HepG2 (cell line): ENCODE data around the gene DAAM1. TPM values are rescaled to one million over a fixed set of nuclear protein-coding genes. Genes with fewer than 3 reads are reported as not detected.
A peak's percentile ranks its signal among the peaks of the same experiment; 100 is the strongest.

ENCODE experiments used
- E2F5 ChIP-seq: sonication (generic); formaldehyde crosslinking; conservative IDR thresholded peaks from 2 replicates; pipeline ENCODE4 v1.4.0; 2020; ENCODE audit warnings: missing genetic modification reagents
- ESRRA ChIP-seq: sonication (generic); formaldehyde crosslinking; IDR thresholded peaks from 2 replicates; pipeline ENCODE4 v1.5.1; 2020; ENCODE audit warnings: mild to moderate bottlenecking, low read depth, missing genetic modification reagents
- ETV6 ChIP-seq: sonication (generic); formaldehyde crosslinking; conservative IDR thresholded peaks from 2 replicates; pipeline ENCODE4 v1.4.0; 2020; ENCODE audit warnings: missing genetic modification reagents
- FOXO1 ChIP-seq: sonication (generic); formaldehyde crosslinking; IDR thresholded peaks from 2 replicates; pipeline ENCODE4 v1.4.0; 2020; ENCODE audit warnings: missing genetic modification reagents
- JARID2 ChIP-seq: sonication (generic); formaldehyde crosslinking; IDR thresholded peaks from 2 replicates; pipeline ENCODE4 v1.8.1; 2023; ENCODE audit warnings: missing genetic modification reagents, inconsistent platforms; ENCODE audit not compliant: insufficient replicate concordance
- SAP130 ChIP-seq: IDR thresholded peaks from 2 replicates; pipeline ENCODE4 v1.6.1; 2016; ENCODE audit warnings: low read depth
- SIX1 ChIP-seq: sonication (generic); formaldehyde crosslinking; IDR thresholded peaks from 2 replicates; pipeline ENCODE4 v1.4.0; 2020; ENCODE audit warnings: missing genetic modification reagents, borderline replicate concordance
- SMARCE1 ChIP-seq: fragments of 450-650 bp; IDR thresholded peaks from 2 replicates; pipeline ENCODE4 v1.6.1; 2017; ENCODE audit warnings: borderline replicate concordance
- ZNF230 ChIP-seq: sonication (generic); formaldehyde crosslinking; IDR thresholded peaks from 2 replicates; pipeline ENCODE4 v1.4.0; 2020; ENCODE audit warnings: mild to moderate bottlenecking, missing genetic modification reagents
- ZNF253 ChIP-seq: sonication (generic); formaldehyde crosslinking; IDR thresholded peaks from 2 replicates; pipeline ENCODE4 v1.8.0; 2022; ENCODE audit warnings: mild to moderate bottlenecking, missing genetic modification reagents, borderline replicate concordance
- ZNF597 ChIP-seq: sonication (generic); formaldehyde crosslinking; IDR thresholded peaks from 2 replicates; pipeline ENCODE4 v1.5.0; 2020; ENCODE audit warnings: missing genetic modification reagents
- ZNF609 ChIP-seq: sonication (generic); formaldehyde crosslinking; IDR thresholded peaks from 2 replicates; pipeline ENCODE4 v1.4.0; 2020; ENCODE audit warnings: mild to moderate bottlenecking, missing genetic modification reagents, borderline replicate concordance
- polyA plus RNA-seq, 8 experiments: library from polyadenylated mRNA; depleted of rRNA in 3 of 8; stranded (reverse) in 7 of 8; unstranded in 1 of 8; fragments of >200 nt; fragmentation: Illumina TruSeq in 4 of 8; extraction: Trizol in 4 of 8; gene quantifications; 2 replicates each; pipeline versions ENCODE4 v1.2.1 to v1.2.3, GENCODE V29; 2011 to 2016; ENCODE audit warnings: low read depth in 4 of 8, missing spikeins in 1 of 8, mixed read lengths in 1 of 8; ENCODE audit not compliant: insufficient read depth in 1 of 8
- total RNA-seq, 5 experiments: library from RNA; depleted of rRNA; stranded (reverse); fragments of >200 nt; fragmentation: Illumina TruSeq; extraction: Trizol; gene quantifications; 2 replicates each; pipeline ENCODE4 v1.2.3, GENCODE V29; 2016; ENCODE audit warnings: low read depth in 1 of 5
- TF ChIP-seq, protein P1 (sequence below): sonication (generic); formaldehyde crosslinking; IDR thresholded peaks from 2 replicates; pipeline ENCODE4 v1.5.1; 2020; ENCODE audit warnings: mild to moderate bottlenecking, missing genetic modification reagents, moderate library complexity
- TF ChIP-seq, protein P2 (sequence below): sonication (generic); formaldehyde crosslinking; IDR thresholded peaks from 2 replicates; pipeline ENCODE4 v1.4.0; 2020; ENCODE audit warnings: missing genetic modification reagents, borderline replicate concordance

Gene DAAM1
- total and polyA plus RNA-seq, 2 of the 13 experiments (the other 11 are each of a cell fraction or from before 2014, with no cell fraction given) = 10.9 to 24.5 TPM

- TF ChIP-seq ZNF597 (no peak), E2F5 (CRISPR knock-in tag) (no peak), ETV6 (CRISPR knock-in tag) (no peak), ZNF609 (CRISPR knock-in tag) (peak; percentile 81), SAP130 (CRISPR knock-in tag) (peak; percentile 80), SIX1 (CRISPR knock-in tag) (no peak), ZNF253 (CRISPR knock-in tag) (no peak), JARID2 (CRISPR knock-in tag) (no peak), SMARCE1 (no peak), ZNF230 (no peak), ESRRA (CRISPR knock-in tag) (peak; percentile 62; the same call in 1 of the 2 replicates), FOXO1 (CRISPR knock-in tag) (peak; percentile 88)
- TF ChIP-seq, protein P1, sequence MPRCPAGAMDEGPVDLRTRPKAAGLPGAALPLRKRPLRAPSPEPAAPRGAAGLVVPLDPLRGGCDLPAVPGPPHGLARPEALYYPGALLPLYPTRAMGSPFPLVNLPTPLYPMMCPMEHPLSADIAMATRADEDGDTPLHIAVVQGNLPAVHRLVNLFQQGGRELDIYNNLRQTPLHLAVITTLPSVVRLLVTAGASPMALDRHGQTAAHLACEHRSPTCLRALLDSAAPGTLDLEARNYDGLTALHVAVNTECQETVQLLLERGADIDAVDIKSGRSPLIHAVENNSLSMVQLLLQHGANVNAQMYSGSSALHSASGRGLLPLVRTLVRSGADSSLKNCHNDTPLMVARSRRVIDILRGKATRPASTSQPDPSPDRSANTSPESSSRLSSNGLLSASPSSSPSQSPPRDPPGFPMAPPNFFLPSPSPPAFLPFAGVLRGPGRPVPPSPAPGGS (CRISPR knock-in tag) = no peak
- TF ChIP-seq, protein P2, sequence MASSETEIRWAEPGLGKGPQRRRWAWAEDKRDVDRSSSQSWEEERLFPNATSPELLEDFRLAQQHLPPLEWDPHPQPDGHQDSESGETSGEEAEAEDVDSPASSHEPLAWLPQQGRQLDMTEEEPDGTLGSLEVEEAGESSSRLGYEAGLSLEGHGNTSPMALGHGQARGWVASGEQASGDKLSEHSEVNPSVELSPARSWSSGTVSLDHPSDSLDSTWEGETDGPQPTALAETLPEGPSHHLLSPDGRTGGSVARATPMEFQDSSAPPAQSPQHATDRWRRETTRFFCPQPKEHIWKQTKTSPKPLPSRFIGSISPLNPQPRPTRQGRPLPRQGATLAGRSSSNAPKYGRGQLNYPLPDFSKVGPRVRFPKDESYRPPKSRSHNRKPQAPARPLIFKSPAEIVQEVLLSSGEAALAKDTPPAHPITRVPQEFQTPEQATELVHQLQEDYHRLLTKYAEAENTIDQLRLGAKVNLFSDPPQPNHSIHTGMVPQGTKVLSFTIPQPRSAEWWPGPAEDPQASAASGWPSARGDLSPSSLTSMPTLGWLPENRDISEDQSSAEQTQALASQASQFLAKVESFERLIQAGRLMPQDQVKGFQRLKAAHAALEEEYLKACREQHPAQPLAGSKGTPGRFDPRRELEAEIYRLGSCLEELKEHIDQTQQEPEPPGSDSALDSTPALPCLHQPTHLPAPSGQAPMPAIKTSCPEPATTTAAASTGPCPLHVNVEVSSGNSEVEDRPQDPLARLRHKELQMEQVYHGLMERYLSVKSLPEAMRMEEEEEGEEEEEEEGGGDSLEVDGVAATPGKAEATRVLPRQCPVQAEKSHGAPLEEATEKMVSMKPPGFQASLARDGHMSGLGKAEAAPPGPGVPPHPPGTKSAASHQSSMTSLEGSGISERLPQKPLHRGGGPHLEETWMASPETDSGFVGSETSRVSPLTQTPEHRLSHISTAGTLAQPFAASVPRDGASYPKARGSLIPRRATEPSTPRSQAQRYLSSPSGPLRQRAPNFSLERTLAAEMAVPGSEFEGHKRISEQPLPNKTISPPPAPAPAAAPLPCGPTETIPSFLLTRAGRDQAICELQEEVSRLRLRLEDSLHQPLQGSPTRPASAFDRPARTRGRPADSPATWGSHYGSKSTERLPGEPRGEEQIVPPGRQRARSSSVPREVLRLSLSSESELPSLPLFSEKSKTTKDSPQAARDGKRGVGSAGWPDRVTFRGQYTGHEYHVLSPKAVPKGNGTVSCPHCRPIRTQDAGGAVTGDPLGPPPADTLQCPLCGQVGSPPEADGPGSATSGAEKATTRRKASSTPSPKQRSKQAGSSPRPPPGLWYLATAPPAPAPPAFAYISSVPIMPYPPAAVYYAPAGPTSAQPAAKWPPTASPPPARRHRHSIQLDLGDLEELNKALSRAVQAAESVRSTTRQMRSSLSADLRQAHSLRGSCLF (CRISPR knock-in tag) = no peak
These were observed 74.4 kb downstream of the DAAM1 start (continued) for GRCh38 chr14:59262717-59263454.
